ENCODE results near the gene RBFOX1.

The RBFOX1 gene

DNA sequence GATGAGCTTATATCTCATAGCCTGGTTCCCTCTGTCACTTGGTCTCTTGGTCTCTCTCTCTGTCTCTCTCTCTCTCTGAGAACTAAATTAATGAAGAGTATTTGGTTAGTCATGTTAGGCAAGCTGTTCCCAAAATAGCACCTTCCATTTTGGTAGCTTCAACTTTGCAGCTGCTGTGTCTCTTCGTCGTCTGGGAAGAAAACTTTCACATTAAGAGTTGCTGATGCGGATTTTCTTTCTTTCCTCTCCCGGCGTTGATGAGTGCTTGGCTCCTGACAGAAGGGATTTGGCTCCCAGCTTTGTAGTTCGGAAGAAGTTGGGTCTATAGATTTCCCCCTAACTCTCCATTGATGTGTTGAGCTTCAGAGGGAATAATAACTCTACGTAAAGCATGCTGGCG is at the start of gene RBFOX1:
RBFOX1 (plus strand) TSS at position 235 of the 400 bp plus-strand sequence.
- TF ChIP-seq, protein P1, sequence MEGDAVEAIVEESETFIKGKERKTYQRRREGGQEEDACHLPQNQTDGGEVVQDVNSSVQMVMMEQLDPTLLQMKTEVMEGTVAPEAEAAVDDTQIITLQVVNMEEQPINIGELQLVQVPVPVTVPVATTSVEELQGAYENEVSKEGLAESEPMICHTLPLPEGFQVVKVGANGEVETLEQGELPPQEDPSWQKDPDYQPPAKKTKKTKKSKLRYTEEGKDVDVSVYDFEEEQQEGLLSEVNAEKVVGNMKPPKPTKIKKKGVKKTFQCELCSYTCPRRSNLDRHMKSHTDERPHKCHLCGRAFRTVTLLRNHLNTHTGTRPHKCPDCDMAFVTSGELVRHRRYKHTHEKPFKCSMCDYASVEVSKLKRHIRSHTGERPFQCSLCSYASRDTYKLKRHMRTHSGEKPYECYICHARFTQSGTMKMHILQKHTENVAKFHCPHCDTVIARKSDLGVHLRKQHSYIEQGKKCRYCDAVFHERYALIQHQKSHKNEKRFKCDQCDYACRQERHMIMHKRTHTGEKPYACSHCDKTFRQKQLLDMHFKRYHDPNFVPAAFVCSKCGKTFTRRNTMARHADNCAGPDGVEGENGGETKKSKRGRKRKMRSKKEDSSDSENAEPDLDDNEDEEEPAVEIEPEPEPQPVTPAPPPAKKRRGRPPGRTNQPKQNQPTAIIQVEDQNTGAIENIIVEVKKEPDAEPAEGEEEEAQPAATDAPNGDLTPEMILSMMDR (conservative IDR thresholded peaks at IDR 0.05; ENCODE audit: low read length) = no peak
- Histone ChIP-seq H3K4me2 (ENCODE audit: low read depth, low read length, poor library complexity, severe bottlenecking) (no peak within 1 kb of the TSS), H3K4me3 (ENCODE audit: low read length, poor library complexity, severe bottlenecking) (no peak within 1 kb of the TSS), H3K4me1 (ENCODE audit: insufficient read depth, low read length, poor library complexity, severe bottlenecking) (no peaks in the 10 kb centered on the region), H3K79me2 (ENCODE audit: insufficient read depth, low read length) (no peaks in the 10 kb centered on the region), H4K20me1 (ENCODE audit: insufficient read depth, low read length, poor library complexity, severe bottlenecking) (no peaks in the 10 kb centered on the region), H3K36me3 (ENCODE audit: insufficient read depth, low read length) (no peaks in the 10 kb centered on the region), H2AFZ (ENCODE audit: low read length) (no peak within 1 kb of the TSS), H3K9ac (ENCODE audit: low read depth, low read length, poor library complexity, severe bottlenecking) (no peak within 1 kb of the TSS), H3K27me3 (ENCODE audit: insufficient read depth, low read length, poor library complexity, severe bottlenecking) (no peaks in the 10 kb centered on the region), H3K9me2 (replicated peaks; ENCODE audit: low read depth, low read length) (no peaks in the 10 kb centered on the region), H3K9me3 (ENCODE audit: insufficient read depth, low read depth, low read length) (no peaks in the 10 kb centered on the region), H3F3A (ENCODE audit: low read depth) (no peaks in the 10 kb centered on the region)

DNA sequence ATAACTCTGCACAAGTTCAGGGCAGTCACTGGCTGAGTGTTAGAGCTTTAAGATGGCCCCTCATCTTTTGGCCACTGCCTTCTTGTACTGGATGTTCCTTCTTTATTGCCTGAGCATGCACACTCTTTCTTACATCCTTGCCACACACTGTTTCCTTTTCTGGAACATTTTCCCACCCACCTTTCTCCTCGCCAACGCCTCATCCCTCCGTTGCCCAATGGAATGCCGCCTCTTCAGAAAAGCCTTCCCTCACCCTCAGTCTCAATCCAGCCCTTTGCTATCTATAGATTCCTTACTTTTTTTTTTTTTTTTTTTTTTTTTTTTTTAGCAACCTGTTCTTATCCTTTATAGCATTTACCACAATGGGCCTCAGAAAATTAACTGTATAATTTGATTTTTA is 47.9 kb upstream of the RBFOX1 start:
- Histone ChIP-seq H3F3A (ENCODE audit: low read depth) (no peaks in the 10 kb centered on the region), H3K4me2 (ENCODE audit: low read depth, low read length, poor library complexity, severe bottlenecking) (no peak overlapping the region), H4K20me1 (ENCODE audit: insufficient read depth, low read length, poor library complexity, severe bottlenecking) (no peaks in the 10 kb centered on the region), H3K9me3 (ENCODE audit: insufficient read depth, low read depth, low read length) (no peaks in the 10 kb centered on the region), H3K9me2 (replicated peaks; ENCODE audit: low read depth, low read length) (no peaks in the 10 kb centered on the region), H3K4me3 (ENCODE audit: low read length, poor library complexity, severe bottlenecking) (no peak overlapping the region), H3K27me3 (ENCODE audit: insufficient read depth, low read length, poor library complexity, severe bottlenecking) (no peaks in the 10 kb centered on the region), H2AFZ (ENCODE audit: low read length) (no peak overlapping the region), H3K9ac (ENCODE audit: low read depth, low read length, poor library complexity, severe bottlenecking) (no peak overlapping the region), H3K36me3 (ENCODE audit: insufficient read depth, low read length) (no peaks in the 10 kb centered on the region), H3K4me1 (ENCODE audit: insufficient read depth, low read length, poor library complexity, severe bottlenecking) (no peaks in the 10 kb centered on the region), H3K79me2 (ENCODE audit: insufficient read depth, low read length) (no peaks in the 10 kb centered on the region)
- no peak for TF ChIP-seq EZH2phosphoT487 (IDR thresholded peaks at IDR 0.05; ENCODE audit: borderline replicate concordance)
- TF ChIP-seq, protein P1 (conservative IDR thresholded peaks at IDR 0.05; ENCODE audit: low read length) = no peak

DNA sequence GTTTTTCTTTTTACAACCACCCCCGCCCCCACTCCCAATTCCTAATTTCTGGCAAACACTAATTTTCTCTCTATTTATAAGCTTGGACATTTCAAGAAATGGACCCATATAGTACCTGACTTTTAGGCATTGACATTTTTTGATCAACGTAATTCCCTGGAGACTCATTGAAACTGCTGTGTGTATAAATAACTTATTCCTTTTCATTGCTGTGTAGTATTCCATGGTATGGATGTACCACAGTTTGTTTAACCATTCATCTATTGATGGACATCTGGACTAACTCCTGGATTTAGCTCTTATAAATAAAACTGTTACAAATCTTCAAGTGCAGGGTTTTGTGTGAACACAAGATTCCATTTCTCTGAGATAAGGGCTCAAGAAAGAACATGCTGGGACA is 47.1 kb upstream of the RBFOX1 start:
- H3K9ac ChIP-seq (ENCODE audit: low read depth, low read length, poor library complexity, severe bottlenecking) = no peak overlapping the region
- TF ChIP-seq, protein P1 (conservative IDR thresholded peaks at IDR 0.05; ENCODE audit: low read length) = no peak
- TF ChIP-seq EZH2phosphoT487 (IDR thresholded peaks at IDR 0.05; ENCODE audit: borderline replicate concordance) = no peak
- H3K4me3 ChIP-seq (ENCODE audit: low read length, poor library complexity, severe bottlenecking) = no peak overlapping the region
- H3K4me2 ChIP-seq (ENCODE audit: low read depth, low read length, poor library complexity, severe bottlenecking) = no peak overlapping the region
- no peaks in the 10 kb centered on the region for H3F3A ChIP-seq (ENCODE audit: low read depth)
- H2AFZ ChIP-seq (ENCODE audit: low read length) = no peak overlapping the region
- no peaks in the 10 kb centered on the region for H3K79me2 ChIP-seq (ENCODE audit: insufficient read depth, low read length)
- no peaks in the 10 kb centered on the region for H3K36me3 ChIP-seq (ENCODE audit: insufficient read depth, low read length)
- H3K9me2 ChIP-seq (replicated peaks; ENCODE audit: low read depth, low read length) = no peaks in the 10 kb centered on the region
- H3K9me3 ChIP-seq (ENCODE audit: insufficient read depth, low read depth, low read length) = no peaks in the 10 kb centered on the region
- no peaks in the 10 kb centered on the region for H3K4me1 ChIP-seq (ENCODE audit: insufficient read depth, low read length, poor library complexity, severe bottlenecking)
- no peaks in the 10 kb centered on the region for H3K27me3 ChIP-seq (ENCODE audit: insufficient read depth, low read length, poor library complexity, severe bottlenecking)
- H4K20me1 ChIP-seq (ENCODE audit: insufficient read depth, low read length, poor library complexity, severe bottlenecking) = no peaks in the 10 kb centered on the region
